GM12873 (cell line): ENCODE results near the gene DYNC1I1.

Source experiments
- CTCF ChIP-seq: IDR thresholded peaks from 2 replicates; pipeline ENCODE4 v1.5.1; 2012; ENCODE audit warnings: low read depth, mild to moderate bottlenecking, moderate library complexity, low read length, control low read depth; ENCODE audit not compliant: insufficient read depth; ENCODE audit errors: missing control alignments

DYNC1I1 gene

GRCh38 chr7:96055717-96056116 lies 283.4 kb downstream of the DYNC1I1 start:
- no peak for TF ChIP-seq CTCF

DNA sequence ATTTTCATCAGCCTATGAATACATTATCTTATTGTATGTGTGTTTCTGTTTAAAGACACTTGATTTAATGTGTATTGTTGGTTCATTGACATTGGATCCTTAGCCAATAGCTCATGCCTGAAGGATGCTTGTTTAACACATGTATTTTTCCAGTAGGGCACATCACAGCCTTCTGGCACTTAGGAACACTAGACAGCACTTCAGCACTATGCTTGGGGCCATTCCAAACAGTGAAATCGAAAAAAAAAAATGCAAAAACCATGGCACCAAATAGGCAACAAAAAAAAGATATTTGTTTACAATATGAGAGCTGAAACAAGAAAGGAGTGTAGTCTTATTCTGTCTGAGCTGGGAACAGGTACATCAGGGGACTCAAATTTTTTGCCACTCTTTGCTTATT lies 286.7 kb downstream of the DYNC1I1 start:
- TF ChIP-seq CTCF = no peak

- TF ChIP-seq CTCF = no peak
Observed at GRCh38 chr7:96061009-96061408, 288.7 kb downstream of the DYNC1I1 start.

- TF ChIP-seq CTCF = no peak
Observed at GRCh38 chr7:96061844-96062243, 289.5 kb downstream of the DYNC1I1 start.

GRCh38 chr7:96067321-96067720 lies 295.0 kb downstream of the DYNC1I1 start:
- no peak for TF ChIP-seq CTCF

DNA sequence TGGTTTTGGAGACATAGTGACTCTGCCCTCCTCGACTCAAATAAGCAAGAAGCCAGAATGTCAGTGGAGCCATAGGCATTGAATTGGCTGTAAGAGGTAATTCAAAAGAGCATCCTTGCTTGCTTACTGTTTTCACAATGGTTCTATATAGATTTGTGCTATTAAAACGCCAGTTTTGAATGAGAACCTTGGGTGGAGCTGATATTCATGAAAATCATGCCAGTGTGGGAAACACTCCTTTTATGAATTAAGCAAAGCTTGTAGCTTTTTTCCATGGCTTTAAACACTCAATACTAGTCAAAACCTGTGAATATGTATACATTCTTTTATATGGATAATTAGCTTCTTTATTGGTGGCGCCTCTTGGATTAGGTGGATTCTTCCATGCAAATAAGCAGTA lies 297.0 kb downstream of the DYNC1I1 start:
- TF ChIP-seq CTCF = no peak

DNA sequence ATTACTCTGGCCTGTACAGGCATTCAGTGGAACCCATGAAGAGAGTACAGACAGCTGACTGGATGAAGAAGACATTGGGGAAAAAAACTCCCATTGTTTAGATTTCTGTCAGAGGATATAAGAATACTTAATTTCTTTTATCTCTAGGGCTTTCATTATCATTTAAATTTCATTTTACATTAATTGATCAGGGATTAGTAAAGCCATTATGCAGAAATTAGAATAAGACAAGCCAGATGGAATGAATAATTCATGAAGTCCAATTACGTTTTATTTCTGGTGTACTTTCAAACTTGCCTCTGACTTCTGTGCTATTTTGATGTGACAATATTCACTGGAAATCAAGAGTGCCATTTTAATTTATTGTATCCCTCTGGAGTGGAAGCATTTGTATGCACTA lies 302.5 kb downstream of the DYNC1I1 start:
- no peak for TF ChIP-seq CTCF
